Activated naive CD4-positive, alpha-beta T cell treated with anti-CD3 and anti-CD28 coated beads, Interleukin-2, amount 50 U/mL, for 24 hours (primary cell): ENCODE data around the gene TRIOBP.
"Not testable (repeated sequence)": the region's sequence is repeated elsewhere in the genome, so short reads cannot be mapped to it uniquely, and the experiment has no call there.

ENCODE experiments used
- H3K27ac Mint-ChIP-seq: one replicate; pipeline ENCODE4 v1.8.0; 2021; ENCODE audit warnings: mild to moderate bottlenecking, mixed read lengths
- H3K27me3 Mint-ChIP-seq: one replicate; pipeline ENCODE4 v1.8.0; 2021; ENCODE audit warnings: mixed read lengths
- H3K36me3 Mint-ChIP-seq: one replicate; pipeline ENCODE4 v1.8.0; 2021; ENCODE audit warnings: mixed read lengths
- H3K4me1 Mint-ChIP-seq: one replicate; pipeline ENCODE4 v1.8.0; 2021; ENCODE audit warnings: mixed read lengths
- H3K4me3 Mint-ChIP-seq: one replicate; pipeline ENCODE4 v1.8.0; 2021; ENCODE audit warnings: mild to moderate bottlenecking, mixed read lengths
- H3K9me3 Mint-ChIP-seq: one replicate; pipeline ENCODE4 v1.8.0; 2021; ENCODE audit warnings: mixed read lengths

Gene TRIOBP, protein sequence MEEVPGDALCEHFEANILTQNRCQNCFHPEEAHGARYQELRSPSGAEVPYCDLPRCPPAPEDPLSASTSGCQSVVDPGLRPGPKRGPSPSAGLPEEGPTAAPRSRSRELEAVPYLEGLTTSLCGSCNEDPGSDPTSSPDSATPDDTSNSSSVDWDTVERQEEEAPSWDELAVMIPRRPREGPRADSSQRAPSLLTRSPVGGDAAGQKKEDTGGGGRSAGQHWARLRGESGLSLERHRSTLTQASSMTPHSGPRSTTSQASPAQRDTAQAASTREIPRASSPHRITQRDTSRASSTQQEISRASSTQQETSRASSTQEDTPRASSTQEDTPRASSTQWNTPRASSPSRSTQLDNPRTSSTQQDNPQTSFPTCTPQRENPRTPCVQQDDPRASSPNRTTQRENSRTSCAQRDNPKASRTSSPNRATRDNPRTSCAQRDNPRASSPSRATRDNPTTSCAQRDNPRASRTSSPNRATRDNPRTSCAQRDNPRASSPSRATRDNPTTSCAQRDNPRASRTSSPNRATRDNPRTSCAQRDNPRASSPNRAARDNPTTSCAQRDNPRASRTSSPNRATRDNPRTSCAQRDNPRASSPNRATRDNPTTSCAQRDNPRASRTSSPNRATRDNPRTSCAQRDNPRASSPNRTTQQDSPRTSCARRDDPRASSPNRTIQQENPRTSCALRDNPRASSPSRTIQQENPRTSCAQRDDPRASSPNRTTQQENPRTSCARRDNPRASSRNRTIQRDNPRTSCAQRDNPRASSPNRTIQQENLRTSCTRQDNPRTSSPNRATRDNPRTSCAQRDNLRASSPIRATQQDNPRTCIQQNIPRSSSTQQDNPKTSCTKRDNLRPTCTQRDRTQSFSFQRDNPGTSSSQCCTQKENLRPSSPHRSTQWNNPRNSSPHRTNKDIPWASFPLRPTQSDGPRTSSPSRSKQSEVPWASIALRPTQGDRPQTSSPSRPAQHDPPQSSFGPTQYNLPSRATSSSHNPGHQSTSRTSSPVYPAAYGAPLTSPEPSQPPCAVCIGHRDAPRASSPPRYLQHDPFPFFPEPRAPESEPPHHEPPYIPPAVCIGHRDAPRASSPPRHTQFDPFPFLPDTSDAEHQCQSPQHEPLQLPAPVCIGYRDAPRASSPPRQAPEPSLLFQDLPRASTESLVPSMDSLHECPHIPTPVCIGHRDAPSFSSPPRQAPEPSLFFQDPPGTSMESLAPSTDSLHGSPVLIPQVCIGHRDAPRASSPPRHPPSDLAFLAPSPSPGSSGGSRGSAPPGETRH (N-terminal part only)

DNA sequence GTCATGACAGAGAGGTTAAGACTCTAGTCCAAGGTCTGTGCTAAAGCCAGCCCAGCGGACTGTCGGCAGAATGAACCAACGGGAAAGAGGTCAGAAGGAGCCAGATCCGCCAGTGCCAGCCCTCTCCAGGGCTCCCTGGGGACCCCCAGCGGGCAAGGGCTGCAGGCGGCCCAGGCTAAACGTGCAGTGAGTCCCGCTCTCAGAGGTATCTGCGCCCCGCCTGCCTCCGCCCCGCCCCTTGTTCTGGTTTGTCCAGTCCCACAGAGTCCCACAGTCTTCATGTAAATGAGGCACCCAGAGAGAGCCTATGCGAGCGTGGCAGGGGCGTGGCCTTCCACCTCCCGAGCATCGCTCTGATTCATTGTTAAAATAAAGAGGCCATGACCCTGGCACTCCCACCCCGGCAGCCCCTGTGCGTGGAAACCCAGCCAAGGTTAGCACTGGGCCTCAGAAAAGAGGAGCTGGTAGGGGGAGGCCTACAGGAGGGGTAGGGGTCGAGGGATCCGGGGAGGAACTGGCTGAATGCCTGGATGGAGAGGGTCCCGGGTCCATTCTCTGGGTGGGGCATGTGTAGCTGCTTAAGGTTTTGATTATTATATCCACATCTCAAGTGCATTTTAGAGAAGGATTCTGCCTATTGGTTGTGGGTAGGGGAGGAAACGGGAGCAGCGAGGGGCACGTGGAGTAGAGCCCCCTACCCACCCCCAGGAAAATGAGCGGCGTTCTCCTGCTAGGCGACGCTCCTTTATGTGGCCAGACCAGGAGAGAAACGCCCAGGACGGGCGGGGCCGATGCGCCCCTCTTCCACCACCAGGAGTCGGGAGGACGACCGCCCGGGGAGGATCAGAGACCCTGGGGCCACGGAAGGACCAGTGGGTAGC is at the start of gene TRIOBP:
TRIOBP (plus strand) TSS at position 392 of the 881 bp plus-strand sequence. CDS start 4,318 bp downstream, outside the sequence.
- Mint-ChIP-seq H3K27ac (no peak within 1 kb of the TSS), H3K4me3 (peak within 1 kb of the TSS; percentile 57), H3K36me3 (peaks cover 4% of the 10 kb centered on the region), H3K9me3 (no peaks in the 10 kb centered on the region), H3K27me3 (no peaks in the 10 kb centered on the region), H3K4me1 (peaks cover 18% of the 10 kb centered on the region)

DNA sequence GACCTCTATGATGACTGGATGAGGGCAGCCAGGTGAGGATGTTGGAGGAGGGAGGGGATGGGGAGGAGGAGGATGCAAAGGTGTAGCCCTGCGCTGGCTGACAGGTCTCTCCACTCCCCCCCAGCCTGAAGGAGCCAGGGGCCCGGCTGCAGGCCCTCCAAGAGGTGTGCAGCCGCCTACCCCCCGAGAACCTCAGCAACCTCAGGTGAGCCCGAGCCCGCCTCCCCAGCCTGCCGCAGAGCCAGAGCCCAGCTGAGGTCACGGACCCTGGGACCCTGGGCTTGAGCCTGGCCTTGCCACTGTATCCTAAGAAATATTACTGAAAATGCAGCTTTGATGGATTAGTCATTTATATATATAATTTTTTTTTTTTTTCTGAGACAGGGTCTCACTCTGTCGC is 49.5 kb upstream of the TRIOBP start:
- Mint-ChIP-seq H3K27ac (no peak overlapping the region), H3K27me3 (no peaks in the 10 kb centered on the region), H3K36me3 (no peaks in the 10 kb centered on the region), H3K4me3 (no peak overlapping the region), H3K9me3 (no peaks in the 10 kb centered on the region), H3K4me1 (peaks cover 14% of the 10 kb centered on the region)

DNA sequence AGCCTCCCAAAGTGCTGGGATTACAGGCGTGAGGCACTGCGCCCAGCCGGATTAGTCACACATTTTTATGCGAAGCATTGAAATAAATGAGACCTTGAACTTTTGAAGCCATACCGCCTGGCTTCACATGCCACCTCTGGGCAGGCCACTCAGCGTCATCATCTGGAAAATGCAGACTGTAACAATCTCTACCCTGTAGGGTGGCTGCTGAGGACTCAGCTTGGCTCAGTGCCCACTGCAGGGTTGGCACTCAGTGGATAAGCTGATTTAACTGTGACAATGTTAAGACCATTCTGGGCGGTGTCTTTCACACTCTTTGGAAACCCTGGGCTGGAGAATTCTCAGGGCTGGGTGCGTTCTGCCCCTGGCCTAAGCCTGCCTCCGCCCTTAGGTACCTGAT is 48.9 kb upstream of the TRIOBP start:
- Mint-ChIP-seq H3K9me3 (no peaks in the 10 kb centered on the region), H3K4me1 (peaks cover 10% of the 10 kb centered on the region), H3K27ac (no peak overlapping the region), H3K36me3 (peaks cover 2% of the 10 kb centered on the region), H3K4me3 (no peak overlapping the region), H3K27me3 (no peaks in the 10 kb centered on the region)

DNA sequence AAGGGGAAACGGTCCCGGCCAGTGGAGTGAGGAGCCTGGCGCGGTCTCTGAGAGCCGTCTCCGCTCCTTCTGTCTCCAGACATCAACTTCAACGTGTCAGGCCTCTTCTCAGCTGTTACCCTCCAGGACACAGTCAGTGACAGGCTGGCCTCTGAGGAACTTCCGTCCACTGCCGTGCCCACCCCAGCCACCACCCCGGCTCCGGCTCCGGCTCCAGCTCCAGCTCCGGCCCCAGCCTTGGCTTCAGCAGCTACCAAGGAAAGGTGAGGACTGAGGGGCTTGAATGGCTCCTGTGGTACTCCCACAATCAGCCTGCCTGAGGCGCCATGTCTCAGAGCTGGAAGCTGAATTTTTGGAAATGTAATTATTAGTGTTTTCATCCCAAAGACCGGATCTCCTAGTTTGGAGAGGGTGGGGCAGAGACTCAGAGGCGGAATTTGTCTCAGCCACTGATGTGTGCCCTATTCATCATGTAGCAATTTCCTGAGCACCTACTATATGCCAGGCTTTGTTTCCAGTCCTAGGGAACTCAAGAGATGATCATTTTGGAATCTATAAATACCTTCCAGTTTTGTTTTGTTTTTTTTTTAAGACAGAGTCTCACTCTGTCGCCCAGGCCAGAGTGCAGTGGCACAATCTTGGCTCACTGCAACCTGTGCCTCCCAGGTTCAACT is 46.2 kb upstream of the TRIOBP start:
- Mint-ChIP-seq H3K9me3 (no peaks in the 10 kb centered on the region), H3K36me3 (peaks cover 2% of the 10 kb centered on the region), H3K4me3 (no peak overlapping the region), H3K27me3 (no peaks in the 10 kb centered on the region), H3K4me1 (no peaks in the 10 kb centered on the region), H3K27ac (no peak overlapping the region)

DNA sequence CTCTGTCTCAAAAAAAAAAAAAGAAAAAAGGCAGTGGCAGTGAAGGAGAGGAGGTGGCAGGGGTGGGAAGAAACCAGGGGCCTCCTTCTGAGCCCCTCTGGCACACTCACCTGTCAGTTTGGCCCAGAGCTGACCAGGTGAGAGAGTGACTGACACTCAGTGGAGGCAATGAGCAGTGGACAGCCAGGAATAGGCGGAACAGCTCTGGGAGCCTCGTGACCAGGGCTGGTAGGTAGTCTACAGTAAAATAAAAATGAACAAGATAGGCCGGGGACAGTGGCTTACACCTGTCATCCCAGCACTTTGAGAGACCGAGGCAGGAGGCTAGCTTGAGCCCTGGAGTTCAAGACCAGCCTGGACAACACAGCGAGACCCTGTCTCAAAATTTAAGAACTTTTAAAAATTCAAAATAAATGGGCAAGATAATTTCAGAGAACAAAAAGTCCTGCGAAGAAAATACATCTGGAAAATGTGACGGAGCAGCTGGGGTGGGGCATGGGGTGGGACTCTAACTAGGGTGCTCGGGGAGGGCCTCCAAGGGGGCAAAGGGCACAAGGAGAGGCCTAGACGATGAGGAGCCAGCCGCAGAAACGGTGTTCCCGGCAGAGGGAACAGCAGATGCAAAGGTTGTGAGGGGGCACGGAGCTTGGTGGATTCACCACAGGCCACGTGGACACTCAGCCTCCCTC is 42.1 kb upstream of the TRIOBP start:
- Mint-ChIP-seq H3K4me1 (peaks cover 12% of the 10 kb centered on the region), H3K36me3 (peaks cover 2% of the 10 kb centered on the region)

DNA sequence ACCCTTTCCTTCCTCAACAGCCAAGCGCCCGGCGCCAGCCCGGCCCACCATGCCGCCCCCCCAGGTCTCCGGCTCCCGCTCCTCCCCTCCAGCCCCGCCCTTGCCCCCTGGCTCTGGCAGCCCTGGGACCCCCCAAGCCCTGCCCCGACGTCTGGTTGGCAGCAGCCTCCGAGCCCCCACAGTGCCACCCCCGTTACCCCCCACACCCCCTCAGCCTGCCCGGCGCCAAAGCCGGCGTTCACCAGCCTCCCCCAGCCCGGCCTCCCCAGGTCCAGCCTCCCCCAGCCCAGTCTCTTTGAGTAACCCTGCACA is 41.6 kb upstream of the TRIOBP start:
- Mint-ChIP-seq H3K4me3 (no peak overlapping the region), H3K9me3 (no peaks in the 10 kb centered on the region), H3K36me3 (peaks cover 2% of the 10 kb centered on the region), H3K27ac (no peak overlapping the region), H3K4me1 (peaks cover 17% of the 10 kb centered on the region), H3K27me3 (no peaks in the 10 kb centered on the region)

More for the DNA sequence above, 42.1 kb upstream of the TRIOBP start:
- Mint-ChIP-seq H3K27ac (no peak overlapping the region), H3K9me3 (no peaks in the 10 kb centered on the region), H3K27me3 (no peaks in the 10 kb centered on the region), H3K4me3 (no peak overlapping the region)

DNA sequence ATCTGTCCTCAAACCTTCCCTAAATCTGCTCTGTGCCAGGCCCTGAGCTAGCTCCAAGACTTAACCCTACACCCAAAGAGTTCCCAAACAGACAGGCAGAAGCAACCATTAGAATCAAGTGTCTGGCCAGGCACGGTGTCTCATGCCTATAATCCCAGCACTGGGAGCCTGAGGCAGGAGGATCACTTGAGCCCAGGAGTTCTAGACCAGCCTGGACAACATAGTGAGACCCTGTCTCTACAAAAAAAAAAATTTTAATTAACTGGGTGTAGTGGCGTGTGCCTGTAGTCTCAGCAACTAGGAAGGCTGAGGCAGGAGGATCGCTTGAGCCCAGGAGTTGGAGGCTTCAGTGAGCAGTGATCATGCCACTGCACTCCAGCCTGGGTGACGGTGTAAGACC is 40.3 kb upstream of the TRIOBP start:
- peak overlapping the region; percentile 41 for H3K27ac Mint-ChIP-seq
- H3K9me3 Mint-ChIP-seq, H3K4me3 Mint-ChIP-seq, H3K27me3 Mint-ChIP-seq, H3K36me3 Mint-ChIP-seq: not testable (repeated sequence)
- peaks cover 31% of the 10 kb centered on the region for H3K4me1 Mint-ChIP-seq

DNA sequence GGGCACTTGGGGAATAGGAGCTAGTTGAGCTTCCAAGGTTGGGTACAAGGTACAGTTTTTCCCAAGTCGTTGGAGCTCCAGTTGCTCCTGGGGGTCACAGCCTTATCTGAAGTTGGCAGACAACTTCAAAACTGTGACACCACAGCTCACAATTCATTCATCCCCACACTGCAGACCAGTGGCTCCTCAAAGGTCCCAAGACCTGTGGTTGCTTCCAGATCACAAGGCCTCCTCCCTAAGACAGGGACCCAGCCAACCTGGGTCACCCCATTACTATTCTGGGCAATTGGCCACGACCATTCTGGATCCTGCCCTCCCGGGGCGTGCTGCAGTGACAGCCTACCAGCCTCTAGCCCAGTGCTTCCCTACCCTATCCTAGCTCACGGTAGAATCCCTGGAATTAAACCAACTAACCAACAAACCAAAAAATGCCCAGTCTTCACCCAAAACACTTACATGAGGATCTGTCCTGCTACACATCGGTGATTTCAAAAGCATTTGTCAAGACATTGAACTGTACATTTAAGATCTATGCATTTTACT is 39.2 kb upstream of the TRIOBP start:
- peak overlapping the region; percentile 79 for H3K27ac Mint-ChIP-seq
- no peaks in the 10 kb centered on the region for H3K9me3 Mint-ChIP-seq
- H3K27me3 Mint-ChIP-seq, result no peaks in the 10 kb centered on the region
- H3K4me3 Mint-ChIP-seq, result peak overlapping the region; percentile 91
- peaks cover 35% of the 10 kb centered on the region for H3K4me1 Mint-ChIP-seq
- peaks cover 2% of the 10 kb centered on the region for H3K36me3 Mint-ChIP-seq

DNA sequence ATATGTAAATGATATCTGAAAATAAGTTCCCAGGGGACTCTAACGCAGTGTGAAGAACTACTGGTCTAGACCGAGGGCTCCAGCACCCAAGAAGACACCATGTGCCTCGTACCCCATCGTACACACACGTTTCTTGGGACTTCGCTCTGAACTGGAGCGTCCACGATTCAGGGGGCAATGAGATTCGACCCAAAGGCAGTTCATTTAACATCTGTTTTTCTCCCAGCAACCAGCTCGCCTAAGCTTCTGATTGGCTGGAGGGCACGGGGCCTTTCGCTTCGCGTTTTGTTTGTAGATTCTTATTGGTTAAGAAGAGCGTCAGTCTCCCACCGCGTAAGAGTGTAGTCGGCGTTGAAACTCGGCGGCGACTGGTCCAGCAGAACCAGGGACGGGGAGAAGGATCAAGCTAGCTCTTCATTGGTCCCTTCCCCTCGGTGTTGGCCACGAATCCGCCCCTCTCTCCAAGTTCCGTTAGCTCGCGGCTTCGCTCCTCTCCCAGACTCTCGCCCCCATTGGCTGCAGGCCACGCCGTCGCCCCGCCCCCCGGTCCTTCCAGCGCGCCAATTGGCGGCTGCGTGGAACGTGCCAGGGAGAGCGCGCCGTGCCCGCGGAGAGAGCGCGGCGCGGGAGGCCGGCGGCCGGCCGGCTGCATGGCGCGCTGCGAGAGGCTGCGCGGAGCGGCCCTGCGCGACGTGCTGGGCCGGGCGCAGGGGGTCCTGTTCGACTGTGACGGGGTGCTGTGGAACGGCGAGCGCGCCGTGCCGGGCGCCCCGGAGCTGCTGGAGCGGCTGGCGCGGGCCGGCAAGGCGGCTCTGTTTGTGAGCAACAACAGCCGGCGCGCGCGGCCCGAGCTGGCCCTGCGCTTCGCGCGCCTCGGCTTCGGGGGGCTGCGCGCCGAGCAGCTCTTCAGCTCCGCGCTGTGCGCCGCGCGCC is 38.4 kb upstream of the TRIOBP start, which contains the start of gene PDXP:
PDXP (plus strand) TSS at position 591 of the 933 bp plus-strand sequence; CDS start at position 651, 60 bp downstream.
- Mint-ChIP-seq H3K9me3 (no peaks in the 10 kb centered on the region), H3K27ac (peak within 1 kb of the TSS; percentile 79), H3K27me3 (no peaks in the 10 kb centered on the region), H3K36me3 (no peaks in the 10 kb centered on the region), H3K4me1 (peaks cover 35% of the 10 kb centered on the region), H3K4me3 (peak within 1 kb of the TSS; percentile 91)

DNA sequence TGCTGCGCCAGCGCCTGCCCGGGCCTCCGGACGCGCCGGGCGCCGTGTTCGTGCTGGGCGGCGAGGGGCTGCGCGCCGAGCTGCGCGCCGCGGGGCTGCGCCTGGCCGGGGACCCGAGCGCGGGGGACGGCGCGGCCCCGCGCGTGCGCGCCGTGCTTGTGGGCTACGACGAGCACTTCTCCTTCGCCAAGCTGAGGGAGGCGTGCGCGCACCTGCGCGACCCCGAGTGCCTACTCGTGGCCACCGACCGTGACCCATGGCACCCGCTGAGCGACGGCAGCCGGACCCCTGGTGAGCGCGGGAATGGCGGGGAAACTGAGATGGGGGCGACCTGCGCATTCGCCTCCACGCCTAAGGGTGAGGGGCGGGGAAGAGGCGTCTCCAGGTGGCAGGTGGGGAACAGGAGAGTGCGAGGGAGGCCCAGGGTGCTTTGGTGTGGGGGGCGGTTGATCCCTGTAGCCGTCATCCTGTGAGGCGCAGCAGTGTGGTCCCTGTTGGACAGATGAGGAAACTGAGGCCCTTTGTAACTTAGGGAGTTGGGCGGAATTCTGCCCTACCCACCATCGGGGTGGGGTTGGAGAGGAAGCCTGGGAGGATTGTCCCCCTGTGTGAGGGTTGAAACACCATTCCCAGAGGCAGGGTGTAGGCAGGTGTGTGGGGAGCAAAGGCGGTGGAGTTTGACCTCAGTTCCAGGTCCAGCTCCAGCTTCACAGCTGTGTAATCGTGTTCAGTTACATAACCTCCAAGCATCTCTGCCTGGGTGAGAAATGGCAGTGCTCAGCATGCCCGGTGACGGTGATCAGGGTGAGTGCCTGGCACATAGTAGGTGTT is 37.6 kb upstream of the TRIOBP start:
- H3K27ac Mint-ChIP-seq, result peak overlapping the region; percentile 23
- H3K36me3 Mint-ChIP-seq, result no peaks in the 10 kb centered on the region
- no peaks in the 10 kb centered on the region for H3K9me3 Mint-ChIP-seq
- no peaks in the 10 kb centered on the region for H3K27me3 Mint-ChIP-seq
- peak overlapping the region; percentile 85 for H3K4me3 Mint-ChIP-seq
- peaks cover 35% of the 10 kb centered on the region for H3K4me1 Mint-ChIP-seq

DNA sequence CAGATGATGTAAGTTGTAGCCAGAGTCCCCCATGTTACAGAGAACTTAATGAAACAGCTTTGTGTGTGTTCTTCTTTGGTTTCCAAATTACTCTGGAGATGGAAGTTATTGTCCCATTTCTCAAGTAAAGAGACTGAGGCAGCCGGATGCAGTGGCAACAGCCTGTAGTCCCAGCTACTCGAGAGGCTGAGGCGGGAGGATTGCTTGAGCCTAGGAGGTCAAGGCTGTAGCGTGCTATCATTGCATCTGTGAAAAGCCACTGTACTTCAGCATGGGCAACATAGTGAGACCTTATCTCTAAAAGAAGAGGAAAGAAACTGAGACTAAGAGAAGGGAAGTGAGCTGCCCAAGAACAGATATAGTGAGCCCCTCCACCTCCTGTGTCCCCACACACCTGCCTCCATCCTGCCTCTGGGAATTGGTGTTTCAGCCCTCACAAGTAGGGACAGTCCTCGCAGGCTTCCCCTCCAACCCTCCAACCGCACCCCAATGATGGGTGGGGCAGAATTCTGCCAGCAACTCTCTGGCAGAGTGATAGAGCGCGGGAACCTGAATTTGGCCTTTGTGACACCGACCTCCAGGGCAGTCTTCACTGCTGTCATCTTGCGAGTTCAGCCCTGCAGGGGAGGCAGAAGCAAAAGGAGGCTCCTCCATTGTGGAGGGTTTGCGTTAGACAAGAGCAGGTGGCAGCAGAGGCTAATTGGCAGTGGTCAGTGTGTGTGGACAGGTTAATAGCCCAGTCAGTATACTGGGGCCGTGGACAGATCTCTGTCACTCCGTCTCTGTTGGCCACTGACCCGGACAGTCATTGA is 36.7 kb upstream of the TRIOBP start:
- peak overlapping the region; percentile 85 for H3K4me3 Mint-ChIP-seq
- peaks cover 35% of the 10 kb centered on the region for H3K4me1 Mint-ChIP-seq
- H3K27ac Mint-ChIP-seq, result peak overlapping the region; percentile 81
- no peaks in the 10 kb centered on the region for H3K36me3 Mint-ChIP-seq
- no peaks in the 10 kb centered on the region for H3K27me3 Mint-ChIP-seq
- no peaks in the 10 kb centered on the region for H3K9me3 Mint-ChIP-seq
